G401.6 (cell line): Measurements from ENCODE around the gene SLA2.
"Not testable (repeated sequence)": the region's sequence is repeated elsewhere in the genome, so short reads cannot be mapped to it uniquely, and the experiment has no call there.

ENCODE experiments used
- FAIRE-seq: peaks from 2 replicates; lab custom pipeline; 2012; peaks lifted over from hg19 to GRCh38; lab: Jason Lieb, UNC

SLA2 gene

DNA sequence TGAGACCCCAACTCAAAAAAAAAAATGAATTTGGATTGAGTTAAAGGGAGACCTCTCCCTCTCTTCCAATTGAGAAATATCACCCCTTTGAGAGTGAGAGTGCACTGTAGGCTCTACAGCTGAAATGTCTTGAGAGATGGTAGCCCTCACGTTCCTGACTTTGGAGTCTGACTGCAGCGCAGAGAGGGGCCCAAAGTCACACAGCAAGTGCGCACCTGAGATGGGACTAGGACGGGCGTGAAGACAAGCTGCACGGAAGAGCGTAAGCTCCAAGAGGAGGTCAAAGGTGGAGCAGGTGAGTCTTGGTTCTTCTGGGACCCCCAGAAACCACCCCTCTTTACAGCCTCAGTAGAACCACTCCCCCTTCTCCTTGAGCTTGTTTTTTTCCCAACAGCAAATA, 643 bp downstream of the SLA2 start:
- FAIRE-seq = no peak

DNA sequence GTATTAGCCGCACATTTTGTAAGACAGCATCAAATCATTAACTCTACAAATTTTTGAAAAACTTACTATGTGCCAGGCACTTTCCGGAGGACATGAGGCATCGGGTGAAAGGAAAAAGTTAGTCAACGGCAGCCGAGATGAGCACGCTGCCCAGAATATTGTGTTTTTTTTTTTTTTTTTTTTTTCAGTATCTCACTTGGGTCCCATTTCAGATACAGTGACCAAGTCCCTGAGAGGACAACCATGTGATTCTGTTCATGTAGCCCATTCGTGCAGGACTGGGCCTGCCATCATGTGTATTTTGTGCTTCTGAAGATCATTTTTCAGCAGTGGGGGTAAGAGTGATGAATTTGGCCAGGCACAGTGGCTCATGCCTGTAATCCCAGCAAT, 1.3 kb downstream of the SLA2 start:
- FAIRE-seq = no peak

DNA sequence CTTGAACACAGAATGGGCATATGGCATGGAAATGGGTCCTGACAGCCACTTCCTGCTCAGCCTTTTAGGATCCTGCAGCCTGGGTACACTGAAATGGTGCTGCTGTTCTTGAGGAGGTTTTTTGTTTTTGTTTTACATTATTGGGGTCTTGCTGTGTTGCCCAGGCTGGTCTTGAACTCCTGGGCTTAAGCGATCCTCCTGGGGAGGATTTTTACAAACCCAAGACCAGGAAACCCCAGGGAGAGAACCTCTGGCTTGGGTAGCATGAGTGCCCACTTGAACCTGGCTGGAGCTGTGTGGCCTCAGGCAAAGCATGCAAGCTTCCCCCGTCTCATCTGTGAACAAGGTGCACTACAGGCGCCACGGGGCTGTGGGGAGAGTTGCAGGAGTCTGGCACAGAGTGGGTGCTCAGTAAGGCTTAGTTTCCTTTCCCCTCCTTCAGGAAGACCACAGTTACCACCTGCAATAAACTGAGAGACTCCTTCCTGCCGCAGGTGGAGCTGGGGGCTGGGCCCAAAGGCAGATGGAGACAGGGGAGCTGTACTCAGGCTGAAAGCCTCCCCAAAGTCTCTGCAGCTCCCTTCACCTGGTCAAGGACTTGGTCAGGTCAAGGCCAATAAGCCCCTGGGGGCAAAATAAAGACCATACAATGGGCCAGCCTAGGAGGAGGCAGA, 1.8 kb downstream of the SLA2 start:
- no peak for FAIRE-seq

DNA sequence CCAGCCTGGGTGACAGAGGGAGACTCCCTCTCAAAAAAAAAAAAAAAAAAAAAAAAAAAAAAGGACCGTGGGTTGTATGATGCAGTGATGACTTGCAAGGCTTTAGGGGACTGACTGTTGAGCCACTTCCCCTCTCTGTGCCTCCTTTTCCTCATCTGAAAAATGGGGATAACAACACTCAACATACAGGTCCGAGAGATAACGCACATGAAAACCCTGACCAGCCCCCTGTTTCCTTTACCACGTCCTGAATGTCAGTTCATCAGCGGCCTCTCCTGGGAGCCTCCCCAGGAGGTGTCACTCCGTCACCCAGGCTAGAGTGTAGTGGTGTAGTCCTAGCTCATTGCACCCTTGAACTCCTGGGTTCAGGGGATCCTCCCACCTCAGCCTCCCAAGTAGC, 3.9 kb downstream of the SLA2 start:
- no peak for FAIRE-seq

DNA sequence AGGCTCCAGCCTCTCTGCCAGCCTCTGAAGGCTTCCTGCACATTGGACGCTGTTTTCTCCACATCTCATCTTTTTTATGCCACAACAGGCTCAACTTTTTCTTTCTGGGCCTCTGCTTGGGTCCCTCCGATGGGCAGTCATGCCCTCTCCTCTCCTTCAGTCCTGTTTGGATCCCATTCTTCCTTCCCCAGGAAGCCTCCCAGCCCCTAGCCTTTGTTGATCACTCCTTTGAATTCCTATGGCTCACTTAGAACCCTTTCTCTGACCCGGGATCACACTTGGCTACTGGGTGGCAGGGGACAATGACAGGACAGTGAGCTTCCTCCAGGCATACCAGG, 4.5 kb downstream of the SLA2 start:
- FAIRE-seq = no peak

DNA sequence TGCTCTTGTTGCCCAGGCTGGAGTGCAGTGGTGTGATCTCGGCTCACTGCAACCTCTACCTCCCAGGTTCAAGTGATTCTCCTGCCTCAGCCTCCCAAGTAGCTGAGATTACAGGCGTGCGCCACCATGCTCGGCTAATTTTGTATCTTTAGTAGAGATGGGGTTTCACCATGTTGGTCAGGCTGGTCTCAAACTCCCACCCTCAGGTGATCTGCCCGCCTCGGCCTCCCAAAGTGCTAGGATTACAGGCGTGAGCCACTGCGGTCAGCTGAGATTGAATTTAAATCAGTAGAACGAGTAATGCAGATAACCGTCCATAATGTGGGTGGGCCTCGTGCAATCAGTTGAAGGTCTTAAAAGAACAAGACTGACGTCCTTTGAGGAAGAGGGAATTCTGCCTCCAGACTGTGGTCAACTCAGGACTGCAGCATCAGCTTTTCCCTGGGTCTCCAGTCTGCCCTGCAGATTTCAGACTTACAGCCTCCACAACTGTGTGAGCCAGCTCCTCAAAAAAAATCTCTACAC, 7.1 kb downstream of the SLA2 start:
- FAIRE-seq = not testable (repeated sequence)

DNA sequence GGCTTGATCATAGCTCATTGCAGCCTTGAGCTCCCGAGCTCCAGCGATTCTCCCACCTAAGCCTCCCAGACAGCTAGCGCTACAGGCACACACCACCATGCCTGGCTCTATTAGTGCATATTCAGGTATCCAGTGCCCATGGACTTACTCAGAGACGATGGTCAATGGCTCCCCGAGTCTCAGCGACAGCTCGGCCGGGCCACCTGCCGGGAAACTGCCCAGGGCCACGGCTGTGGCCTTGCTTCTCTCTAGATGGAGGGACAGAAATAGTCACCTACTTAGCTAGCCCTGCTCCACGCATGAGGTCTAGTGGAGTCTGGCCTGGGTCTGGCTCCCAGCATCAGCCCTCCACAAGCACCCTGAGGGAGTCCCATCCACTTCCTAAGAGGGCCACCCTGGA, 11.7 kb downstream of the SLA2 start:
- FAIRE-seq = no peak

DNA sequence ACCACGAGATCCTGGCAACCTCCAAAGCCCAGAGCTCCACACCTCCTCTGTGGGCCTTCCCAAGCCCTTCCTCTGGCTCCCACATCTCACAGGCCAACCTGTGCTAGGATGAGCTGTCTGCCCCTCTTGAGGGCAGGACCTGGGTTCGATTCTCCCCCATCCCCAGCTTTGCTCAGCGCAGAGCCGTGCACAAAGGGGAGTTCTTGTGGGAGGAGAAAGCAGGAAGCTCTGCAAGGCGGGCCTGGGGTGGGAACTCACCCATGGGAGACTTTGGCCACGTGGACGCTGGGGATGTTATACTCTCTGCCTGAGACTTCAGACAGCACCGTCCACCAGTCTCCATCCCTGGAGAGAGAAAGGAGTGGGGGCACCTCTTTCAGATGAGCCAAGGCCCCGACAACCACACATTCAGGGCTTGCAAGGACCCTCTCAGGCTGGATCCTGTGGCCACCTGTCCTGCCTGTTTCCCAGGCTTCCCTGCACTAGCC, 12.7 kb downstream of the SLA2 start:
- FAIRE-seq = no peak

DNA sequence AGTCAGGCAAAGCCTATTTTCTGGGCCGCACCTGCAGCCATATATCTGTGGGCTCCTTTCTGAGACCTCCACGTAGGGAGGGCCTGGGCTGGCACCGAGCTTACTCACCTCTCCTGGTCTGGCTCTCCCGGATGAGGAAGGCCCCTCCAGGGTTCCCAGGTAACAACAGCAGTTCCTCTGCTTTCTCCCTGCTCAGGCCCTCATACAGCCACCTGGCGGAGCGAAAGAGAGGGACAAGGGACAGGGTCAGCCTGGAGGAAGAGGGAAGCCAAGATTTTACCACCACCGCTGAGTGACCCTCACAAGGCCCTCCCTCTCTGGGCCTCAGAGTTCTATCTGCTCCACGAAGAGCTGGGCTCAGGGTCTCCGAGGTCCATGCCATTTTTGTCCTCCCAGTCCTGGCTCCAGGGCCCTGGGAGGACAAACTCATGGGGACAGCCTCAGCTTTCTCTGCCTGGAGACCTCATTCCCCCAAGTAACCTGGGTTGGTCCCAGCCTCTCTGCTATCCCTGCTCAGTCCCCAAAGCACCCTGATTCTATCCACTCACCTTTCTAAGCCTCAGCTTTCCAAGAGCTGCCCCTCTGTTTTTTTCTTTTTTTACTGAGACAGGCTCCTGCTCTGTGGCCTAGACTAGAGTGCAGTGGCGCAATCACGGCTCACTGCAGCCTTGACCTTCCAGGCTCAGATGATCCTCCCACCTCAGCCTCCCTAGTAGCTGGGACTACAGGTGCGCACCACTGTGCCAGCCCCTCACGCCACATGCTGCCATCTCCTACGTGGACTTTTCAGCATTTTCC, 13.3 kb downstream of the SLA2 start:
- no peak for FAIRE-seq

DNA sequence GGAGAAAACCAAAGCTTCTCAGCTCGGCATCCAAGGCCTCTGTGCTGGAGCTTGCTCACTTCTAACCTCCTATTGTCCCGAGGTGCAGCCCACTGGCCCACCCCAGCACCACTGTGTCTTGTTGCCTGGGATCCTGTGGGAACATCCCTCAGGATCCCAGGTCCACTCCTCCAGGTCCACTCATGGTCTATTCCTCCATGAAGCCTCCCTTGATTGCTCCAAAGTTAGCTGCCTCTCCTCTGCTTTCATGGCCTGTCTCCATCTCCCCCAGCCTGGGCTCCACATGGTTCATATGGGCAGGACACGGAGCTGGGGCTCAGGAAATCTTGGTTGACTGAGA, 13.9 kb downstream of the SLA2 start:
- no peak for FAIRE-seq

DNA sequence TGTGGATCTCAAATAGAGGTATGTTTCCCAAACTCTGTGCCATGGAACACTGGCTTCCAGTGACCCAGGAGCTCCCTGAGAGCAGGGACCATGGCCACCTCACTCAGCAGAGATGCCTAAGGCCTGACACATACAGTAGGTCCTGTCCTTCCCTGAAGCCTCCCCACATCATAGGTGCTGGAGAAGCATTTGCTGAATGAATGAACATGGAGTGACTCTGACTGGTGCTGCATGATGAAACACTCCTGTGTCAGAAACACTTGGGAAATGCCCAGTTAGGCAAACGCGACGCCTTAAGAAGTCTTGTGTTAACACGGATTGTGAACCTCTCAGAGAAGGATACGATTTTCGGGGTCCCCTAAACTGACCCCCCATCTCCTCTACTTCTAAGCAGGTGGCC, 14.3 kb downstream of the SLA2 start:
- no peak for FAIRE-seq

DNA sequence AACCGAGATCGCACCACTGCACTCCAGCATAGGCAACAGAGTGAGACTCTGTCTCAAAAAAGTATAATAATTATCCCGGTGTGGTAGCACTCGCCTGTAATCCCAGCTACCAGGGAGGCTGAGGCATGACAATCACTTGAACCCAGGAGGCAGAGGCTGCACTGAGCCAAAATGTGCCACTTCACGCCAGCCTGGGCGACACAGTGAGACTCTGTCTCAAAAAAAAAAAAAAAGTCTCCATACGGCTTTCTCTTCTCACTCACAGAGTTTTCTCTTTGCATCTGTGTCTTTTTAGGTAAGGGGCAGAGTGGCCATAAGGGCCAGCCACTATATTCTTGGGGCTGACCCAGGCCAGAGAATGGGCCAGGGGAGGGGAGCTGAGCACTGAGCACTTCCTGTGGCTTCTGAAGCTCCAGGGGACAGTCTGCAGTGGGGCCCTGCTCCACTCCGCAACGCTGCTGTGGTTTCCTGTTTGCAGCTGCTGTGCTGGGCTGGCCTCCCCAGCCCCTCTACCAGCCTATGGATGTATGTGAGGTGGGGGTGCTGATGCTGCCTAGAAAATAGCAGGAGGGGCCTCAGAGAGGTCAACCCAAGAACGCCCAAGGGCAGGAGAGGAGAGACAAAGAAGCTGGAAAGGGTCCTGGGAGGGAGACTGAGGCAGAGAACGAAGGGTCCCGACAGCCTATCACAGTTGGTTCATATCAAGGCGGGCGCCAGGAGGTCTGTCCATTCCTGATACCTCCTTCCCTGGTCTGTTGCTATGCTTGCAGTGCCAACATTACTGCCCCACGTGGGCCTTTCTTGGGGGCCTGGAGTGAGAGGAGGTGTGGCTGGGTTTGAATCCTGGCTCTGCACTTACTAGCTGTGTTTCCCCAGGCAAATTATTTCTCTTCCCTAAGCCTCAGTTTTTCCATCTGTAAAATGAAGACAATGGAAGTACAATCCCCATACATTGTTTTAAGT, 16.0 kb downstream of the SLA2 start:
- no peak for FAIRE-seq

DNA sequence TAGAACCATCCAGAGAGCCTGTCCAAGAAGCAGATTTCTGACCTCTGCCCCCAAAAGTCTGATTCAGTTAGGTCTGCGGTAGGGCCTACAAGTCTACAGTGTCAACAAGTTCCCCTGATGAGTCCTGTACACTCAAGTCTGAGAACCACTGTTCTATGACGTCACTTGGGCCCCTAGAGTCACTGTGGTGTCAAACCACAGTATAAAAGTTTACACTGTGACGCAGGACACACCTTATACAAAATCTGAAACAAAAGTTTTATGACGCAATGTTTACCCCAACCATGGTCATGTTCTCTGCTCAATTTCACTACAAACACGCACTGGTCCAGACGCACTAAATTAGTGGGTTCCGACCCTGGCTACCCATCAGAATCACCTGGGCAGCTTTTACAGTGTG, 17.9 kb downstream of the SLA2 start:
- FAIRE-seq = no peak

DNA sequence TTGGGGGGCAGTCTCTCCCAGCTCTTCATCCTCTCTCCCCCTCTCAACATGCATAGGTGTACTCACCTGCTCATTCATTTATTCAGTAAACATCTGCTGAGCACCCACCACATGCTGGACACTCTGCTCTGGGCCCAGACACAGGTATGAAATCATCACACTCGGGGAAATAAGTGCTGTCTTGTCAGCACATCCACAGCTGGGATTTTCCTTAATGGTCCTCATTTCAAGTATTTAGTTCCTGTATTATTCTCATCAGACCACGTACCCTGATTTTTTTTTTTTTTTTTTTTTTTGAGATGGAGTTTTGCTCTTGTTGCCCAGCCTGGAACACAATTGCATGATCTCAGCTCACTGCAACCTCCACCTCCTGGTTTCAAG, 21.1 kb downstream of the SLA2 start:
- FAIRE-seq = no peak

DNA sequence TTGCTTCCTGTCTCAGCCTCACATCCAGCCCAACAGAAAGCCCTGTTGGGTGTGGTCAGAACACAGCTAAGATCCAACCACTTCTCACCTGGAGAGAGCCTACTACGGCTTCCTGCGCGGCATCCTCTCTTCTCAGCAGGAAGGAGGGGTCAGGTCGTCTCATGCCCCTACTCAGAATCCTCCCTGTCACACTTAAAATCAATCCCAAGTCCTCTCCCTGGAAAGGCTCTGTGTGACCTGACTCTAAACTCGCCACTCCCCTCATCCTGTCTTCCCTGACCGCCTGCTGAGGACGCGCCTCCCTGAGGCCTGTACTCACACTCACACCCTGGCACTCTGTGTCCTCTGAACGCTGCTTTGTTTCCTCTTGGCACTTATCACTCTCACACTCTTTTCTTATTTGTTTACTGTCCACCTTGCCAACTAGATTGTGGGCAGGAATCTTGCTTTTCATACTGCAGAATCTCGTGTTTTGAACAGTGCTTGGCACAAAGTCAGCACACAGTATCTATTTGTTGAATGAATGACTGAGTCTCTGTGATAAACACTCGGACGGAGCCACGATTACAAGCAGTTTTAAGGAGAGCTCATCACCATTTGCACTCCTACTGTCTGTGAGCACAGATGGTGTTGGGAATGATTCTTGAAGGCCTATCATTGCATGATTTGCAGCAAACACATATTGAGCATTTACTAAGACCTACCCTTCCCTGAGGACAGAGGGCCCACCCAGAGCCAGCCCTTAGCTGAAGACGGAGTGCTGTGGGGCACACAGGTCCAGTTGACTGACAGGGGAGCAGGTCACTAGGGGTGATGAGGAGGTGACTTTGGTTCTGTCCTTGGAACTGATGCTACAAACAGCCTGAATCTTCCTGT, 21.7 kb downstream of the SLA2 start:
- FAIRE-seq = no peak

DNA sequence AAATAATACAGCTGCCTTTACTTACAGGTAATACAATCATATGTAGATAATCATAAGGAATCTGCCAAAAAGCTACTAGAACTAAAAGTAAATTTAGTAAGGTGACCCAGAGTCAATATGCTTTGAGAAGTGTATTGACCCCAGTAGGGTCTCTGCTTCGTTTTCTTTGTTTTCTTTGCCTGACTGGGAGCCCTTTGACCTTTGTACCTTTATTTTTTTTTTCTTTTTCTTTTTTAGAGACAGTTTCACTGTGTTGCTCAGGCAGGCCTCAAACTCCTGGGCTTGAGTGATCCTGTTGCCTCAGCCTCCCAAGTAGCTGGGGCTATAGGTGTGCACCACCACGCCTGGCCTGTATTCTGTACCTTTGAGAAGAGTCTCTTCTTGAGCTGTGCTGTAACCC, 22.6 kb downstream of the SLA2 start:
- no peak for FAIRE-seq

DNA sequence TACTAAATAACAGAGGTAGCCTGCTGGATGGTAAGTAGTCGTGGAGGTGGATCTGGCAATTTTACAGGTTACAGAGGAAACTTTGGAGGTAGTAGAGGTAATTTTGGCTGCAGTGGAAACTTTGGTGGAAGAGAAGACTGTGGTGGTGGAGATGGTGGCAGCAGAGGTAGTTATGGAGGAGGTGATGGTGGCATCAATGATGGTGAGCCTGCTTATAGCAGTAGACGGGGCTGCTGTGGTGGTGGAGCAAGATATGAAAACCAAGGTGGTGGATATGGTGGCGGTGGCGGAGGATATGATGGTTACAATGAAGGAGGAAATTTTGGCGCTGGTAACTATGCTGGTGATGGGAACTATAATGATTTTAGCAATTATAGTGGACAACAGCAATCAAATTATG, 25.1 kb downstream of the SLA2 start:
- FAIRE-seq = no peak

DNA sequence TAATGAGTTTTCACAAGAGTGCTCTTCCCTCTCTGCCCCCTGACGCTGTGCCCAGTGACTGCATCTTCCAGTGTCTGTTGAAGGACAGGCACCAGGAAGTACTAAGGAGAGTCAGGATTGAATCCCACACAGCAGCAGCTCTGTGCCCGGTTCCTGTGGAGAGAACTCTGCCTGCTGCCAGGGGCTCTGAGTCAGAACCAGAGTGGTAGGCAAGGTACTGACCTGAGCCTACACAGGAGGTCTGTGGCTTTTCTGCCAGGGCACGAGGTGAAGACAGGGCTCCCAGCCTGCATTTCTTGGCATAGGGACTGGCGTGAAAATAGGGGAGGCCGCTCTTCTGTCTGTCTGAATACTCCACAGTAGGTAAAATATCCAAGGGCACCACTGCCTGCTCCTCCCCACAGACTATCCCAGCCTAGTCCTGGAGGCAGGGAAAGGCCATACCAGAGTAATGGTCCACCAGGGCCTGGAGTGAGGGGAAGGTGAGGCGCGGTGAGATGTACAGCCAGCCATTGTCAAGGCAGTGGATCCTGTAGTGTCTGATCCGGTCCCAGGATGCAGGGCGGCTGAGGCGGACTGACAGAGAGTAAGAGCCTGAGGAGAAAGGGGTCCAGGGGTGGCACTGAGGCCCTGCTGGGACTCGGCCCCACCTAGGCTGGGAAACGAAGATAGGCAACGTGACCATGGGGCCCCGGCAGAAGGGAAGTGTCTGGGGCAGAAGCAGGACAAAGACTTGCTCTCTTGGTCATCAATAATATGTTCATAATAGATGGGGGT, 31.0 kb downstream of the SLA2 start:
- FAIRE-seq = no peak

DNA sequence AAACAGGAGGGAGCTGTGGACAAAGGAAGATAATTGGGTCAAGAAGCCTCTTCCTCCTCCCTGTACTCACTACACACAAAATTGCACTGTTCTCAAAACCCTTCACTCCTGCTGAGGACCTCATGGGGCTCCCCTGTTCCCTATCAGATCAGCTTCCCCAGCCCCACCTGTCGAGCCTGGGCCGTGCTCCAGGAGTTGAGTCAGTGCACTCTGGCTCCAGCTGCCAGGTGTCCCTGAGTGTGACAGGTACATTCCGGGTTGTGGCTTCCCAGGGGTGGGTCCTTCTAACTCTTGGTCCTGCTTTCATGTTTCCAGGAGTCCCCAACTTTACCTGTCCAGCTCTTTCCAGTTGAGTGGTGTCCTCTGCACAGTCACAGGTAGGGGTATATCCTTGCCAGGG, 32.0 kb downstream of the SLA2 start:
- no peak for FAIRE-seq

DNA sequence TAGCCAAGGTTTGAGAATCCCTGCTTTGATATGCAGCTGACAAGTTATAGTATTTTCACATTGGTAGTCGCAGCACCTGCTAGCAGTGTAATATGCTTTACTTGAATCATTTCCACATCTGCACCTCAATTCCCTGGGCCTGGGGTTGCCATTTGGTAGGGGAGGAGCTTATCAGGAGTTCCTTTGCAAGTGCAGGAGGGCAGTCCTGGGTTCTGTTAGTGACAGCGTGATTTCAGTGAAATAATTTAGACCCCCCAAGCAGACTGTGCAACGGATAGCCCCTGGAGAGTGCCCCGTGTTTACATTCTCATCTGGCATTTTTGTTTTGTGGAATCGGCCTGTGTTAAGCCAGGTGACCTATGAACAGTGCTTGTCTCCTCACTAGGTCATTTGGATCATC, 34.4 kb downstream of the SLA2 start:
- no peak for FAIRE-seq

DNA sequence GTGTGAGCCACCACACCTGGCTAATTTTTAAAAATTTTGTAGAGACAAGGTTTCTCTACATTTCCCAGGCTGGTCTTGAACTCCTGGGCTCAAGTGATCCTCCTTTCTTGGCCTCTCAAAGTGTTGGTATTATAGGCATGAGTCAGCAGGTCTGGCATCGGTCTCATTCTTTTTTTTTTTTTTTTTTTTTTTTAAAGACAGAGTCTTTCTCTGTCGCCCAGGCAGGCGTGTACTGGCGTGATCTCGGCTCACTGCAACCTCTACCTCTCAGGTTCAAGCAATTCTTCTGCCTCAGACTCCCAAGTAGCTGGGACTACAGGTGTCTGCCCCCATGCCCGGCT, 37.6 kb downstream of the SLA2 start:
- FAIRE-seq = not testable (repeated sequence)
